NB4 (cell line): ENCODE data around the gene GPR137B.

Source experiments
- POLR2A ChIP-seq: IDR thresholded peaks from 2 replicates; pipeline ENCODE4 v1.6.1; 2011; ENCODE audit warnings: mild to moderate bottlenecking; ENCODE audit not compliant: insufficient read length; ENCODE audit errors: extremely low read depth
- TF ChIP-seq, protein P1 (sequence below): IDR thresholded peaks from one replicate; pipeline ENCODE4 v1.5.1; 2012; ENCODE audit warnings: low read depth, low read length

DNA sequence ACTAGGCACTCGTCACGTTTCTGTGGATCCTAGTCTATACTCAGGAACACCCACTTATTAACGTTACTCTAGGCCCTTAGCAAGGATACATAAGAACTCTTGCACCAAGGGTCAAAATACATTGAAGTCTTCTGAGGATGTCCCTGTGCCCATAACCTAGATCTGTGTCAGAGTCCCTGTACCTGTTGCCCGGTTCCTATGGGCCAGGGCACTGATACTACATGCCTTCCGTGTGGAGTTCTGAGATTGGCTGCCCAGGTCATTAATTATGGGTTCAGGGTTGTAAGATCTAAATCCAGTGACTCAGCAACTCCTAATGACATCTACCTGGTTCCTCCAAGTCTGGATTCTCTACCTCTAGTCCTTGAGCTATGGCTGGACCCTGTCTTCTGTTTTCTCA, 69.5 kb downstream of the GPR137B start:
- no peak for TF ChIP-seq POLR2A
- TF ChIP-seq, protein P1, sequence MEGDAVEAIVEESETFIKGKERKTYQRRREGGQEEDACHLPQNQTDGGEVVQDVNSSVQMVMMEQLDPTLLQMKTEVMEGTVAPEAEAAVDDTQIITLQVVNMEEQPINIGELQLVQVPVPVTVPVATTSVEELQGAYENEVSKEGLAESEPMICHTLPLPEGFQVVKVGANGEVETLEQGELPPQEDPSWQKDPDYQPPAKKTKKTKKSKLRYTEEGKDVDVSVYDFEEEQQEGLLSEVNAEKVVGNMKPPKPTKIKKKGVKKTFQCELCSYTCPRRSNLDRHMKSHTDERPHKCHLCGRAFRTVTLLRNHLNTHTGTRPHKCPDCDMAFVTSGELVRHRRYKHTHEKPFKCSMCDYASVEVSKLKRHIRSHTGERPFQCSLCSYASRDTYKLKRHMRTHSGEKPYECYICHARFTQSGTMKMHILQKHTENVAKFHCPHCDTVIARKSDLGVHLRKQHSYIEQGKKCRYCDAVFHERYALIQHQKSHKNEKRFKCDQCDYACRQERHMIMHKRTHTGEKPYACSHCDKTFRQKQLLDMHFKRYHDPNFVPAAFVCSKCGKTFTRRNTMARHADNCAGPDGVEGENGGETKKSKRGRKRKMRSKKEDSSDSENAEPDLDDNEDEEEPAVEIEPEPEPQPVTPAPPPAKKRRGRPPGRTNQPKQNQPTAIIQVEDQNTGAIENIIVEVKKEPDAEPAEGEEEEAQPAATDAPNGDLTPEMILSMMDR, result no peak
